ENCODE results near the gene SRSF2. TPM values are rescaled to one million over a fixed set of nuclear protein-coding genes. Genes with fewer than 3 reads are reported as not detected.

Gene SRSF2, protein sequence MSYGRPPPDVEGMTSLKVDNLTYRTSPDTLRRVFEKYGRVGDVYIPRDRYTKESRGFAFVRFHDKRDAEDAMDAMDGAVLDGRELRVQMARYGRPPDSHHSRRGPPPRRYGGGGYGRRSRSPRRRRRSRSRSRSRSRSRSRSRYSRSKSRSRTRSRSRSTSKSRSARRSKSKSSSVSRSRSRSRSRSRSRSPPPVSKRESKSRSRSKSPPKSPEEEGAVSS
- total RNA-seq (245 TPM), polyA plus RNA-seq (225 TPM)
- long read RNA-seq, donor 1, transcript SRSF2-202 (3 exons, 1,927 nt) = major isoform, 14 of 19 reads
- long read RNA-seq, donor 1, partial matches to known transcripts = 0 of 19 reads
- long read RNA-seq, donor 1, other reads (novel, unspliced or antisense) = 0 of 19 reads
- long read RNA-seq, donor 2 = 0 reads
- long read RNA-seq, donor 3, transcript SRSF2-202 (3 exons, 1,927 nt) = major isoform, 94 of 202 reads
- long read RNA-seq, donor 3, transcript SRSF2-209 (2 exons, 1,001 nt) = minor isoform, 45 of 202 reads
- long read RNA-seq, donor 3, transcript SRSF2-208 (4 exons, 1,359 nt) = minor isoform, 10 of 202 reads
- long read RNA-seq, donor 3, transcript SRSF2-203 (2 exons, 2,885 nt) = minor isoform, 34 of 202 reads
- long read RNA-seq, donor 3, partial matches to known transcripts = 12 of 202 reads
- long read RNA-seq, donor 3, other reads (novel, unspliced or antisense) = 0 of 202 reads
- long read RNA-seq, donor 4, transcript SRSF2-209 (2 exons, 1,001 nt) = minor isoform, 19 of 93 reads
- long read RNA-seq, donor 4, transcript SRSF2-203 (2 exons, 2,885 nt) = minor isoform, 15 of 93 reads
- long read RNA-seq, donor 4, transcript SRSF2-202 (3 exons, 1,927 nt) = major isoform, 48 of 93 reads
- long read RNA-seq, donor 4, partial matches to known transcripts = 6 of 93 reads
- long read RNA-seq, donor 4, other reads (novel, unspliced or antisense) = 0 of 93 reads
- long read RNA-seq, donor 5, transcript SRSF2-208 (4 exons, 1,359 nt) = minor isoform, 5 of 222 reads
- long read RNA-seq, donor 5, transcript SRSF2-203 (2 exons, 2,885 nt) = minor isoform, 30 of 222 reads
- long read RNA-seq, donor 5, transcript SRSF2-202 (3 exons, 1,927 nt) = major isoform, 107 of 222 reads
- long read RNA-seq, donor 5, transcript SRSF2-209 (2 exons, 1,001 nt) = minor isoform, 43 of 222 reads
- long read RNA-seq, donor 5, partial matches to known transcripts = 22 of 222 reads
- long read RNA-seq, donor 5, other reads (novel, unspliced or antisense) = 6 of 222 reads
- long read RNA-seq, donor 6, transcript SRSF2-202 (3 exons, 1,927 nt) = major isoform, 50 of 103 reads
- long read RNA-seq, donor 6, transcript SRSF2-203 (2 exons, 2,885 nt) = minor isoform, 13 of 103 reads
- long read RNA-seq, donor 6, transcript SRSF2-209 (2 exons, 1,001 nt) = minor isoform, 23 of 103 reads
- long read RNA-seq, donor 6, partial matches to known transcripts = 10 of 103 reads
- long read RNA-seq, donor 6, other reads (novel, unspliced or antisense) = 0 of 103 reads
- long read RNA-seq, donor 7, transcript SRSF2-209 (2 exons, 1,001 nt) = minor isoform, 21 of 120 reads
- long read RNA-seq, donor 7, transcript SRSF2-203 (2 exons, 2,885 nt) = minor isoform, 14 of 120 reads
- long read RNA-seq, donor 7, transcript SRSF2-202 (3 exons, 1,927 nt) = major isoform, 68 of 120 reads
- long read RNA-seq, donor 7, partial matches to known transcripts = 6 of 120 reads
- long read RNA-seq, donor 7, other reads (novel, unspliced or antisense) = 0 of 120 reads
- long read RNA-seq, donor 8, transcript SRSF2-209 (2 exons, 1,001 nt) = minor isoform, 5 of 66 reads
- long read RNA-seq, donor 8, transcript SRSF2-203 (2 exons, 2,885 nt) = minor isoform, 14 of 66 reads
- long read RNA-seq, donor 8, transcript SRSF2-202 (3 exons, 1,927 nt) = major isoform, 42 of 66 reads
- long read RNA-seq, donor 8, partial matches to known transcripts = 0 of 66 reads
- long read RNA-seq, donor 8, other reads (novel, unspliced or antisense) = 0 of 66 reads
- long read RNA-seq, donor 9, transcript SRSF2-203 (2 exons, 2,885 nt) = minor isoform, 9 of 92 reads
- long read RNA-seq, donor 9, transcript SRSF2-209 (2 exons, 1,001 nt) = minor isoform, 12 of 92 reads
- long read RNA-seq, donor 9, transcript SRSF2-202 (3 exons, 1,927 nt) = major isoform, 57 of 92 reads
- long read RNA-seq, donor 9, partial matches to known transcripts = 5 of 92 reads
- long read RNA-seq, donor 9, other reads (novel, unspliced or antisense) = 0 of 92 reads
- long read RNA-seq, donor 10, transcript SRSF2-202 (3 exons, 1,927 nt) = major isoform, 52 of 93 reads
- long read RNA-seq, donor 10, transcript SRSF2-203 (2 exons, 2,885 nt) = minor isoform, 15 of 93 reads
- long read RNA-seq, donor 10, transcript SRSF2-209 (2 exons, 1,001 nt) = minor isoform, 10 of 93 reads
- long read RNA-seq, donor 10, partial matches to known transcripts = 10 of 93 reads
- long read RNA-seq, donor 10, other reads (novel, unspliced or antisense) = 0 of 93 reads

GRCh38 chr17:76737082-76737675 lies at the start of gene SRSF2:
TSS of gene SRSF2 (minus strand) at chr17:76737331. CDS start at chr17:76737160, 171 bp downstream.
- H3K36me3 ChIP-seq (ENCODE audit: control insufficient read depth in 2 of 2, insufficient read depth in 2 of 2, low read length in 1 of 2) = peaks cover 5 to 52% of the 10 kb centered on the region in 2 donors
- H3K27ac ChIP-seq (ENCODE audit: low read depth in 1 of 2, low read length in 1 of 2) = peak within 1 kb of the TSS; percentile 98 to 100
- peaks cover 16 to 20% of the 10 kb centered on the region in 2 donors for H3K4me1 ChIP-seq (ENCODE audit: control insufficient read depth in 2 of 2, insufficient read depth in 2 of 2, low read length in 2 of 2)
- peak; percentile 91 to 99 (median 97) for DNase-seq (ENCODE audit: low read depth in 6 of 9, low spot score in 9 of 9)
- under 1% methylated on average over 60 of the region's 60 CpGs for WGBS
- peak within 1 kb of the TSS; percentile 85 to 96 for H3K4me3 ChIP-seq (ENCODE audit: low read length in 2 of 2)
- H3K27me3 ChIP-seq (ENCODE audit: control insufficient read depth in 2 of 2, insufficient read depth in 1 of 2, low read length in 1 of 2) = no peaks in the 10 kb centered on the region
- peaks cover 0 to 6% of the 10 kb centered on the region in 2 donors for H3K9me3 ChIP-seq (ENCODE audit: control insufficient read depth in 2 of 2, insufficient read depth in 1 of 2, low read length in 1 of 2)

GRCh38 chr17:76784926-76785325 lies 47.8 kb upstream of the SRSF2 start:
- DNase-seq (ENCODE audit: low read depth in 6 of 9, low spot score in 9 of 9) = no peak
- Histone ChIP-seq H3K36me3 (ENCODE audit: control insufficient read depth in 2 of 2, insufficient read depth in 2 of 2, low read length in 1 of 2) (peaks cover 12 to 14% of the 10 kb centered on the region in 2 donors), H3K4me3 (ENCODE audit: low read length in 2 of 2) (no peak overlapping the region), H3K4me1 (ENCODE audit: control insufficient read depth in 2 of 2, insufficient read depth in 2 of 2, low read length in 2 of 2) (peaks cover 0 to 10% of the 10 kb centered on the region in 2 donors), H3K9me3 (ENCODE audit: control insufficient read depth in 2 of 2, insufficient read depth in 1 of 2, low read length in 1 of 2) (no peaks in the 10 kb centered on the region), H3K27me3 (ENCODE audit: control insufficient read depth in 2 of 2, insufficient read depth in 1 of 2, low read length in 1 of 2) (no peaks in the 10 kb centered on the region), H3K27ac (ENCODE audit: low read depth in 1 of 2, low read length in 1 of 2) (no peak overlapping the region)
- 97% methylated on average over 3 of the region's 3 CpGs for WGBS

DNA sequence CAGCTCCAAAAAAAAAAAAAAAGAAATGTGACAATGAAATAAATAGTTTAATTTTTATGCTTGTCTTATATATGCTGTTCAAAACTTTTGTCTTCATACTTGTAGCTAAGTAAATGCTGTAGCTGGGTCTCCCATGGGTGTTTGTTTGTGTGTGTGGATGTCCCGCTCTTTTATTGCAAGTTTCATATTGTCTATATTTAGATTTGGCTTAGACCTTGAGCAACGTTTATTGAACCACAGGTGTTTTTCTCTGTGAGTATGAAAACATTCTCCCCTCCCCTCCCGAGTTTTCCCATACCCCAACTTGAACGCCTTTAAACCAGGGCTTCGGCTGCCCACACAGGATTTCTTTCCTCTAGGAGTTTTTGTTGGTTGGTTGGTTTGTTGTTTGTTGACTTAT lies 46.0 kb upstream of the SRSF2 start:
- Histone ChIP-seq H3K4me3 (ENCODE audit: low read length in 2 of 2) (no peak overlapping the region), H3K36me3 (ENCODE audit: control insufficient read depth in 2 of 2, insufficient read depth in 2 of 2, low read length in 1 of 2) (peaks cover 19 to 23% of the 10 kb centered on the region in 2 donors), H3K9me3 (ENCODE audit: control insufficient read depth in 2 of 2, insufficient read depth in 1 of 2, low read length in 1 of 2) (no peaks in the 10 kb centered on the region), H3K27me3 (ENCODE audit: control insufficient read depth in 2 of 2, insufficient read depth in 1 of 2, low read length in 1 of 2) (no peaks in the 10 kb centered on the region), H3K27ac (ENCODE audit: low read depth in 1 of 2, low read length in 1 of 2) (no peak overlapping the region), H3K4me1 (ENCODE audit: control insufficient read depth in 2 of 2, insufficient read depth in 2 of 2, low read length in 2 of 2) (peaks cover 0 to 2% of the 10 kb centered on the region in 2 donors)
- no peak for DNase-seq (ENCODE audit: low read depth in 6 of 9, low spot score in 9 of 9)
- WGBS = 84% methylated on average over 5 of the region's 5 CpGs

- no peak overlapping the region for H3K4me3 ChIP-seq (ENCODE audit: low read length in 2 of 2)
- 97% methylated on average over 12 of the region's 12 CpGs for WGBS
These were observed 44.2 kb upstream of the SRSF2 start for GRCh38 chr17:76781056-76781982.

GRCh38 chr17:76775021-76775600 lies 38.0 kb upstream of the SRSF2 start:
- DNase-seq (ENCODE audit: low read depth in 6 of 9, low spot score in 9 of 9) = no peak
- WGBS = 96% methylated on average over 10 of the region's 10 CpGs
- Histone ChIP-seq H3K4me3 (ENCODE audit: low read length in 2 of 2) (no peak overlapping the region), H3K27ac (ENCODE audit: low read depth in 1 of 2, low read length in 1 of 2) (no peak overlapping the region), H3K9me3 (ENCODE audit: control insufficient read depth in 2 of 2, insufficient read depth in 1 of 2, low read length in 1 of 2) (no peaks in the 10 kb centered on the region), H3K4me1 (ENCODE audit: control insufficient read depth in 2 of 2, insufficient read depth in 2 of 2, low read length in 2 of 2) (no peaks in the 10 kb centered on the region), H3K27me3 (ENCODE audit: control insufficient read depth in 2 of 2, insufficient read depth in 1 of 2, low read length in 1 of 2) (no peaks in the 10 kb centered on the region), H3K36me3 (ENCODE audit: control insufficient read depth in 2 of 2, insufficient read depth in 2 of 2, low read length in 1 of 2) (peaks cover 33 to 62% of the 10 kb centered on the region in 2 donors)

More at GRCh38 chr17:76781056-76781982, 44.2 kb upstream of the SRSF2 start:
- H3K27ac ChIP-seq (ENCODE audit: low read depth in 1 of 2, low read length in 1 of 2) = no peak overlapping the region
- no peaks in the 10 kb centered on the region for H3K4me1 ChIP-seq (ENCODE audit: control insufficient read depth in 2 of 2, insufficient read depth in 2 of 2, low read length in 2 of 2)
- no peaks in the 10 kb centered on the region for H3K27me3 ChIP-seq (ENCODE audit: control insufficient read depth in 2 of 2, insufficient read depth in 1 of 2, low read length in 1 of 2)
- H3K9me3 ChIP-seq (ENCODE audit: control insufficient read depth in 2 of 2, insufficient read depth in 1 of 2, low read length in 1 of 2) = no peaks in the 10 kb centered on the region
- no peak for DNase-seq (ENCODE audit: low read depth in 6 of 9, low spot score in 9 of 9)
- peaks cover 30 to 39% of the 10 kb centered on the region in 2 donors for H3K36me3 ChIP-seq (ENCODE audit: control insufficient read depth in 2 of 2, insufficient read depth in 2 of 2, low read length in 1 of 2)

- peaks cover 29 to 57% of the 10 kb centered on the region in 2 donors for H3K36me3 ChIP-seq (ENCODE audit: control insufficient read depth in 2 of 2, insufficient read depth in 2 of 2, low read length in 1 of 2)
These were observed 35.9 kb upstream of the SRSF2 start for GRCh38 chr17:76772842-76773525.

More at GRCh38 chr17:76772842-76773525, 35.9 kb upstream of the SRSF2 start:
- peak in 1 of 9 donors; percentile 6 for DNase-seq (ENCODE audit: low read depth in 6 of 9, low spot score in 9 of 9)
- H3K4me1 ChIP-seq (ENCODE audit: control insufficient read depth in 2 of 2, insufficient read depth in 2 of 2, low read length in 2 of 2) = no peaks in the 10 kb centered on the region
- H3K4me3 ChIP-seq (ENCODE audit: low read length in 2 of 2) = no peak overlapping the region
- H3K27ac ChIP-seq (ENCODE audit: low read depth in 1 of 2, low read length in 1 of 2) = no peak overlapping the region
- no peaks in the 10 kb centered on the region for H3K9me3 ChIP-seq (ENCODE audit: control insufficient read depth in 2 of 2, insufficient read depth in 1 of 2, low read length in 1 of 2)
- no peaks in the 10 kb centered on the region for H3K27me3 ChIP-seq (ENCODE audit: control insufficient read depth in 2 of 2, insufficient read depth in 1 of 2, low read length in 1 of 2)
- WGBS = 79% methylated on average over 6 of the region's 6 CpGs

Data from thymus (tissue), 14 donors.